PC-9 (cell line): ENCODE measurements around the gene STAT4. TPM values are rescaled to one million over a fixed set of nuclear protein-coding genes. Genes with fewer than 3 reads are reported as not detected.

Experiments used
- BruUV-seq: library from RNA; stranded (reverse); fragments of 400-500 nt; replicated peaks from 2 replicates; lab custom pipeline; 2021; lab: Mats Ljungman, UMichigan
- CTCF ChIA-PET: fragments of 300-600 bp; sonication (Branson Sonifier 250); formaldehyde crosslinking; loops from one replicate; lab custom pipeline; 2022; ENCODE audit warnings: antibody characterized with exemption; lab: Charles Lee
- POLR2A ChIA-PET: fragments of 300-600 bp; sonication (Branson Sonifier 250); formaldehyde crosslinking; loops from one replicate; lab custom pipeline; 2022; ENCODE audit warnings: antibody characterized with exemption; ENCODE audit not compliant: unreplicated experiment; lab: Charles Lee
- DNase-seq, 2 experiments: peaks; one replicate each; pipeline versions ENCODE4 v3.0.0 to v3.0.0-alpha.2; 2015 to 2022; ENCODE audit warnings: mixed read lengths in 1 of 2
- H2AFZ ChIP-seq: fragments of 200-600 bp; sonication (generic); 2 replicates; pipeline ENCODE4 v1.8.1; 2017; ENCODE audit warnings: antibody characterized with exemption
- H3F3A ChIP-seq: fragments of 200-600 bp; sonication (generic); 2 replicates; pipeline ENCODE4 v1.8.1; 2017; ENCODE audit warnings: antibody characterized with exemption, mild to moderate bottlenecking, low read depth; ENCODE audit not compliant: insufficient read depth
- H3K27ac ChIP-seq: fragments of 200-600 bp; sonication (generic); 2 replicates; pipeline ENCODE4 v1.6.1; 2016; ENCODE audit warnings: mixed run types
- H3K27me3 ChIP-seq: fragments of 200-600 bp; sonication (generic); 2 replicates; pipeline ENCODE4 v1.6.1; 2016; ENCODE audit warnings: low read depth, mixed run types; ENCODE audit not compliant: insufficient read depth
- H3K36me3 ChIP-seq: fragments of 200-600 bp; sonication (generic); 2 replicates; pipeline ENCODE4 v1.6.1; 2016; ENCODE audit warnings: low read depth, mixed run types
- H3K4me1 ChIP-seq: fragments of 200-600 bp; sonication (generic); replicated peaks from 2 replicates; pipeline ENCODE4 v1.6.1; 2016; ENCODE audit warnings: mixed run types; ENCODE audit not compliant: insufficient read depth
- H3K4me2 ChIP-seq: fragments of 200-600 bp; sonication (generic); 2 replicates; pipeline ENCODE4 v1.6.1; 2017; ENCODE audit warnings: mixed run types
- H3K4me3 ChIP-seq: fragments of 200-600 bp; sonication (generic); 2 replicates; pipeline ENCODE4 v1.6.1; 2016; ENCODE audit warnings: mixed run types
- H3K79me2 ChIP-seq: fragments of 200-600 bp; sonication (generic); 2 replicates; pipeline ENCODE4 v1.6.1; 2017; ENCODE audit warnings: low read depth, mixed run types
- H3K9me2 ChIP-seq: fragments of 200-600 bp; sonication (generic); 2 replicates; pipeline ENCODE4 v1.8.1; 2017; ENCODE audit warnings: mild to moderate bottlenecking; ENCODE audit not compliant: insufficient read depth
- H3K9me3 ChIP-seq: fragments of 200-600 bp; sonication (generic); 2 replicates; pipeline ENCODE4 v1.8.1; 2016; ENCODE audit warnings: low read depth; ENCODE audit not compliant: insufficient read depth
- H4K20me1 ChIP-seq: fragments of 200-600 bp; sonication (generic); 2 replicates; pipeline ENCODE4 v1.8.1; 2017; ENCODE audit not compliant: insufficient read depth
- CTCF ChIP-seq: fragments of 200-600 bp; sonication (generic); conservative IDR thresholded peaks from 2 replicates; pipeline ENCODE4 v1.6.1; 2017; ENCODE audit warnings: mixed run types, antibody characterized with exemption, mild to moderate bottlenecking, moderate library complexity
- EZH2 ChIP-seq: fragments of 200-600 bp; sonication (generic); IDR thresholded peaks from 2 replicates; pipeline ENCODE4 v1.8.0; 2017; ENCODE audit warnings: antibody characterized with exemption, low read depth
- intact Hi-C: fragments of 100-400 bp; cut with micrococcal nuclease; formaldehyde crosslinking; loops from one replicate; pipeline ENCODE4 v1.10.0; 2022; ENCODE audit not compliant: unreplicated experiment
- total RNA-seq: library from RNA; stranded (reverse); gene quantifications from 2 replicates; pipeline ENCODE4 v1.2.3, GENCODE V29; 2021

Gene STAT4
- total RNA-seq, 1 experiment from 2014 or later = 0.70 TPM

GRCh38 chr2:191041418-191042161 is 109.2 kb downstream of the STAT4 start:
- peaks cover 42% of the 10 kb centered on the region for H3K4me1 ChIP-seq
- H2AFZ ChIP-seq = 0 out of 2 replicates have a peak overlapping the region, but pooled peaks have one; percentile 63
- no peaks in the 10 kb centered on the region for H3K27me3 ChIP-seq
- peak overlapping the region; percentile 20; the same call in 1 of the 2 replicates for H3K4me3 ChIP-seq
- H4K20me1 ChIP-seq = no peaks in the 10 kb centered on the region
- intact Hi-C loops = loop anchor here (10.0 kb wide), 1 partner anchor 257 kb away; no protein-coding TSS in a partner anchor
- peaks cover 7% of the 10 kb centered on the region; the same call in 1 of the 2 replicates for H3F3A ChIP-seq
- BruUV-seq = no TSS peak
- no peaks in the 10 kb centered on the region for H3K9me3 ChIP-seq
- POLR2A ChIA-PET = interaction anchor here (0.6 kb wide), 2 partner anchors 77 to 722 kb away, joined by 3 to 4 read pairs; partner anchors contain the start of gene HIBCH
- H3K36me3 ChIP-seq = no peaks in the 10 kb centered on the region
- peak overlapping the region; percentile 56 for H3K4me2 ChIP-seq
- peak overlapping the region; percentile 59 for H3K27ac ChIP-seq
- no peaks in the 10 kb centered on the region for H3K79me2 ChIP-seq
- H3K9me2 ChIP-seq = no peaks in the 10 kb centered on the region
- CTCF ChIA-PET = interaction anchor here (0.6 to 0.9 kb wide), 3 partner anchors 113 to 1121 kb away, joined by 3 to 4 read pairs (median 4); no protein-coding TSS in a partner anchor
- DNase-seq = peak; percentile 48 to 55
- TF ChIP-seq EZH2 (no peak), CTCF (no peak)

DNA sequence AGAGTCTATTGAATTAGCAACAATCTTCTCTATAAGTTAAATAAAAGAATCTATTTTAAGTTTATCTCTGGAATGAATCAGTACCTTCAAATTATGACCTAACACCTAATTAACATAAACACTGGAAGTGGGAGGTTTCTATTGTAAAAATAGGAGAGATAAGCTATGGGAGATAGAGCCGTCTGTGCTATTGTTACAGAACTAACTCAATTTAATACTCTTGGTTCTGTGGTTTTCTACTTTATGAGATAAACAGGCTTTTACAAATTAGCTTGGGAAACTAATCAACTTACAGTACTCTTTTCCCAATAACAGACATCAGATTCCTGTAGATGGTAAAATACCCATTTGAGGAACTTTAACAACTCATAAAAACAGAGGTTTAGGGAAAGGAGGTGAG is 111.2 kb downstream of the STAT4 start:
- no peaks in the 10 kb centered on the region for H3K9me3 ChIP-seq
- peaks cover 7% of the 10 kb centered on the region; the same call in 1 of the 2 replicates for H3F3A ChIP-seq
- no peaks in the 10 kb centered on the region for H3K36me3 ChIP-seq
- TF ChIP-seq CTCF = no peak
- no peak for TF ChIP-seq EZH2
- H3K9me2 ChIP-seq = no peaks in the 10 kb centered on the region
- ChIA-PET CTCF (no interaction called here), POLR2A (no interaction called here)
- no TSS peak for BruUV-seq
- intact Hi-C loops = loop anchor here (10.0 kb wide), 1 partner anchor 255 kb away; no protein-coding TSS in a partner anchor
- DNase-seq = no peak
- H3K4me1 ChIP-seq = peaks cover 42% of the 10 kb centered on the region
- H3K27me3 ChIP-seq = no peaks in the 10 kb centered on the region
- no peaks in the 10 kb centered on the region for H4K20me1 ChIP-seq
- H3K79me2 ChIP-seq = no peaks in the 10 kb centered on the region
- no peak overlapping the region for H2AFZ ChIP-seq
- H3K4me3 ChIP-seq = no peak overlapping the region
- no peak overlapping the region for H3K4me2 ChIP-seq
- no peak overlapping the region for H3K27ac ChIP-seq

GRCh38 chr2:191038741-191039140 is 112.1 kb downstream of the STAT4 start:
- no peaks in the 10 kb centered on the region for H3K9me2 ChIP-seq
- H3K27me3 ChIP-seq = no peaks in the 10 kb centered on the region
- H3K36me3 ChIP-seq = no peaks in the 10 kb centered on the region
- DNase-seq = no peak
- H4K20me1 ChIP-seq = no peaks in the 10 kb centered on the region
- no peaks in the 10 kb centered on the region for H3K79me2 ChIP-seq
- TF ChIP-seq EZH2 (no peak), CTCF (no peak)
- peak overlapping the region; percentile 52 for H3K27ac ChIP-seq
- BruUV-seq = no TSS peak
- CTCF ChIA-PET = interaction anchor here (0.7 kb wide), 1 partner anchor 33 kb away, joined by 3 read pairs; no protein-coding TSS in a partner anchor
- intact Hi-C loops = no loop called here
- H2AFZ ChIP-seq = no peak overlapping the region
- H3K4me3 ChIP-seq = no peak overlapping the region
- peaks cover 7% of the 10 kb centered on the region; the same call in 1 of the 2 replicates for H3F3A ChIP-seq
- no peaks in the 10 kb centered on the region for H3K9me3 ChIP-seq
- H3K4me1 ChIP-seq = peaks cover 42% of the 10 kb centered on the region
- peak overlapping the region; percentile 36 for H3K4me2 ChIP-seq
- POLR2A ChIA-PET = interaction anchor here (0.5 kb wide), 1 partner anchor 24 kb away, joined by 3 read pairs; no protein-coding TSS in a partner anchor
